Measurements from ENCODE around the gene TENM4.

TENM4 gene

DNA sequence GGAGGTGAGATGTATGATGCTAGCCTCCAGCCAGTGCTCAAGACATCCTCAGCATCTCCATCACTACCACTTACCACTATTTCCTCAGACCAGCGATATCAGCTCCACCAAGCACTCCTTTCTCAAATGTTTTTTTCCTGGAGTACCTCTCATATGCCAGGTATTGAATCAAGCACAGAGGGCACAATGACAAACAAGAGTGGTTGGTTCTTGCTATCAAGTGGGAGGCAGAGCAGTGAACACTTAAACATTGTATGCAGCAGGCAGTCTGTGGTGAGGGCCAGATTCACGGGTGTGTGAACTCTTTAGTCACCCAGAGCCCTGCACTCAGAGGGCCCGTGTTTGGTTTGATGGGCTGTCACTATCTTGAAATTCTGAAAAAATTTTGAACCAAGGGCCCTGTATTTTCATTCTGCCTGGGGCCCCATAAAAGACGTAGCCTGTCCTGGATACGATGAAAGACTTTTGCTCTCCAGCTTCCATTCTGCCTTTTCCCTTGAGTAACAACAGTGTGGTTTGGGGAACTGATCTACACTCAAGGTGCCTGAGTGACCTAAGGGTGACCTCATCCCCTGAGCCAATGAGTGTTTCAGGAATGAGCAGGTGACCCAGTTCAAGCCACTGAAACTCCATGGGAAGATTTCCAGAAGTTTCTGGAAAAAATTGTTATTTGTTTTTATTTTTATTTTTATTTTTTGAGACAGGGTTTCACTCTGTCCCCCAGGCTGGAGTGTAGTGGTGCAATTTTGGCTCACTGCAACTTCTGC lies 517.8 kb downstream of the TENM4 start:
- Mint-ChIP-seq H3K36me3 (no peaks in the 10 kb centered on the region), H3K4me1 (no peaks in the 10 kb centered on the region), H3K9me3 (no peaks in the 10 kb centered on the region), H3K4me3 (no peak overlapping the region), H3K27me3 (peaks cover 5% of the 10 kb centered on the region), H3K27ac (no peak overlapping the region)

DNA sequence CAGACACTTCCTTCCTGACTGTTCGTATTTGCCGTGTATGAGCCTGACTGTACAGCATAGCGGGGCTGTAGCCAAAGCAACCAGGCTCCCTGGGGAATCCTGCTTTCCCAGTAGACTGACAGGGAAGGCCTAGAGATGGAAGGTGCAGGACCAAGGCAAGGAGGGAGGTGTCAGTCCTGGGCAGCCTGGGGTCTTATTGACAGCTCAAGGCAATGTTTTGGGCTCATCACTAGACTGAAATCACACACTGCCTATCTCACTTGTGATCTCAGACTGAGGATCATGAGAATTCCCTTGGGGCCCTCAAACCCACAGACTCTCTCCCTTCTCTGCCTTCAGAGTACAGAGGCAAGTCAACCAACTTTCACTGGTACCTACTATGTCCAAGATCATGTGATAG lies 519.3 kb downstream of the TENM4 start:
- no peak overlapping the region for H3K27ac Mint-ChIP-seq
- no peaks in the 10 kb centered on the region for H3K36me3 Mint-ChIP-seq

DNA sequence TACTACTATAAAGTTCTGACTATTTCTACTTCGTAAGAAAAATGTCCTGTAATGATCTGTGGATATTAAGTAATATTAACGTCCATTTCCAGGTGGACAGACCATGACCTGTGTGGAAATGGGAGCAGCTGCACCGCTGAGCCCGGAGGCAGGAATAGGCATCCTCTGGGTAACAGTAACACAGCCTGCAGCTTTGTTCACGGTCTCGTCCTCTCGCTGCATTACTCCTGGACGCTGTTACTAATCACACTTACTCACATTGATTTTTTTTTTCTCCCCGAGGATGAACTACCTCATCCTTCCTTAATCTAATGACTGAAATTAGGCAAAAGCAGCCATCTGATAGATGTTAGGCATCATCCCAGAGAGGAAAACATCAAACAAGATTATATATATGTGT lies 520.5 kb downstream of the TENM4 start:
- Mint-ChIP-seq H3K36me3 (no peaks in the 10 kb centered on the region), H3K4me3 (no peak overlapping the region), H3K27ac (no peak overlapping the region), H3K27me3 (no peaks in the 10 kb centered on the region), H3K4me1 (no peaks in the 10 kb centered on the region), H3K9me3 (no peaks in the 10 kb centered on the region)

More for the DNA sequence above, 519.3 kb downstream of the TENM4 start:
- H3K9me3 Mint-ChIP-seq, result no peaks in the 10 kb centered on the region
- H3K4me3 Mint-ChIP-seq, result no peak overlapping the region
- no peaks in the 10 kb centered on the region for H3K4me1 Mint-ChIP-seq
- H3K27me3 Mint-ChIP-seq, result peaks cover 1% of the 10 kb centered on the region

DNA sequence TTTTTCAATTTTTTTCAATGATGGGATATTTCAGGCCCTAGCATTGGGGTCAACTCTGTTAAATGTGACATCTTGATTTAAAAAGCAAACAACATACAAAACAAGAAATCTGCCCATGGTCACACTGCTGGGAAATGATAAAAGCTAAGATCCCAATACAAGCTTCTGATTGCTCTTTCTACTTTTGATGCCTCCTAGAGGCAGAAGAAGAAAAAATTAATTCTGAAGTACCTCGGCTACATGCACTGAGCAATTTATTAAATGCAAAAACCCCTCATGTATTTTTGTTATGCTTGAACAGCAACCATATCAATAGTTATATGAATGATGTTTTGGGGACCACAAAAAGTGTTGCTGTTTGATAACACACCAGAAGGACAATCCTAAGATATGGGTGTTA lies 524.1 kb downstream of the TENM4 start:
- H3K27ac Mint-ChIP-seq, result no peak overlapping the region
- no peaks in the 10 kb centered on the region for H3K36me3 Mint-ChIP-seq
- H3K4me3 Mint-ChIP-seq, result no peak overlapping the region
- H3K4me1 Mint-ChIP-seq, result no peaks in the 10 kb centered on the region
- no peaks in the 10 kb centered on the region for H3K9me3 Mint-ChIP-seq
- H3K27me3 Mint-ChIP-seq, result no peaks in the 10 kb centered on the region

DNA sequence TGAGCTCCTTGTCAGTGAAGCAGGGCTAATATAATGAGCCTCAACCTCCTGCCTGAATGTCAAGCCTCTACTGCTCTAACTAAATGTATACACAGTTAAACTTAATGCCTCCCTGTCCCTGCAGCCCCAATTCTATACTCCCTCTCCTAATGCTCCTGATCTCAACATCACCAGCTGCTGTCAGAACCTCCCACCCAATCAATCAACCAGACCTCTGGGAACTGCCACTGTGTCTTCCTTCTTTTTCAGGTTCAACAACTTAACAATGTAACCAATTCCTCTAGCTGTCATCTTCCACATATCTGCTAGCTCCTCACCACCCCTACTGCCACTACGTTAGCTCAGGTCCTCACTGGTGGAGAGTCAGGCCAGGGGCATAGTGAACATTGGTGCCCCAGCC lies 526.3 kb downstream of the TENM4 start:
- Mint-ChIP-seq H3K9me3 (no peaks in the 10 kb centered on the region), H3K4me1 (no peaks in the 10 kb centered on the region), H3K27me3 (no peaks in the 10 kb centered on the region), H3K36me3 (no peaks in the 10 kb centered on the region), H3K27ac (no peak overlapping the region), H3K4me3 (no peak overlapping the region)

DNA sequence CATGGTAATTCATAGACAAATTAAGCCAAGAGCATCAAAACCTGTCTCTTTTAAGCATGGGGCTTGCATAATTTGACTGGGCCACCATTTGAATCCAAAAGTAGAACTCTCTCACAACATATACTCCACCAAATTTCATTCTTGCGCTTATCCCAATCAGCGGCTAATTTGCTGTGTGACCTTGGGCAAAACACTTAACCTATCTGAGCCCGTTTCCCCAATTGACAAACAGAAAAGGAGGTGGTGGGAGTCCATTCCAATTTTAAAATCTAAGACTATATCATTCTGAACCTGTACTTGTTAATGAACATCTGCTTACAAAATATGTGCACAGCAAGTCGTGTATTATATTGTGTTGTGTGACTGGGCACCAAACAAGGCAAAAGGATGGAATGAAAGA lies 528.1 kb downstream of the TENM4 start:
- no peaks in the 10 kb centered on the region for H3K27me3 Mint-ChIP-seq

DNA sequence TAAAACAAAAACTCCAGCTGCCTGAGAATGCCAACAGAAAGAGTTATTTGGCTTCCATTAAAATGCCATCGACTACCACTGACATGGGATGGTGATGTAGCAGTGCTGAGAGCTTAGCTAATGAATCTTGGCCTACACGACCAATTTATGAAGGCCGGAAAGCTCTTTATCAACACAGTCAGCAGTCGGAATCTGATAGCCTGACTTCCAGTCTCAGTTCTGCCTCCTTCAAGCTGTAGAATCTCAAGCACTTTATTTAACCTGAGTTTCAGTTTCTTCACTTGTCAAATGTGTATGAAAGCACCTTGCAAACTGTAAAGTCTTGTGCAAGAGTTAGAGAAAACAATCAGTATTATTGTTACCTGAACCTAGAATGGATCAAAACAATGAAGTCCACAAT lies 530.5 kb downstream of the TENM4 start:
- Mint-ChIP-seq H3K9me3 (no peaks in the 10 kb centered on the region), H3K4me3 (no peak overlapping the region), H3K27me3 (no peaks in the 10 kb centered on the region), H3K4me1 (no peaks in the 10 kb centered on the region), H3K36me3 (no peaks in the 10 kb centered on the region), H3K27ac (no peak overlapping the region)

More for the DNA sequence above, 528.1 kb downstream of the TENM4 start:
- H3K27ac Mint-ChIP-seq, result no peak overlapping the region
- H3K36me3 Mint-ChIP-seq, result no peaks in the 10 kb centered on the region
- no peaks in the 10 kb centered on the region for H3K9me3 Mint-ChIP-seq
- no peak overlapping the region for H3K4me3 Mint-ChIP-seq
- H3K4me1 Mint-ChIP-seq, result no peaks in the 10 kb centered on the region

DNA sequence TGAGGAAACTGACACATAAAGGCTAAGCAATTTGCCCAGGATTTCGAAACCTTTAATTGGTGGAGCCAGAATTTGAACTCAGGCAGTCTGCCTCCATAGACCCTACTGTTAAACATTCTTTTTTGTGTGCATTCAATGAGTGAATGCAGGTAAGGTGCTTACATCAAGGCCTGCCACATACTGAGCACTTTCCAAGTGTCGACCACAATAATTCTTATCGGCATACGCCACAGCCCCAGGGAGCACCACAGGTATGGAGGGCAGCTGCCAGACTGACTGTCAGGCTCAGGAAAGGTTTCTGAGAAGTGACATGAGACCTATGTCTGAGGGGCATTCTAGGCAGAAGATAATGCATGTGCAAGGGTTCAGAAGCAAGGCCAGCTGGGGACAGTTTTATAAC lies 531.4 kb downstream of the TENM4 start:
- H3K27me3 Mint-ChIP-seq, result no peaks in the 10 kb centered on the region
- no peak overlapping the region for H3K4me3 Mint-ChIP-seq
- no peak overlapping the region for H3K27ac Mint-ChIP-seq
- no peaks in the 10 kb centered on the region for H3K36me3 Mint-ChIP-seq
- no peaks in the 10 kb centered on the region for H3K9me3 Mint-ChIP-seq
- no peaks in the 10 kb centered on the region for H3K4me1 Mint-ChIP-seq

DNA sequence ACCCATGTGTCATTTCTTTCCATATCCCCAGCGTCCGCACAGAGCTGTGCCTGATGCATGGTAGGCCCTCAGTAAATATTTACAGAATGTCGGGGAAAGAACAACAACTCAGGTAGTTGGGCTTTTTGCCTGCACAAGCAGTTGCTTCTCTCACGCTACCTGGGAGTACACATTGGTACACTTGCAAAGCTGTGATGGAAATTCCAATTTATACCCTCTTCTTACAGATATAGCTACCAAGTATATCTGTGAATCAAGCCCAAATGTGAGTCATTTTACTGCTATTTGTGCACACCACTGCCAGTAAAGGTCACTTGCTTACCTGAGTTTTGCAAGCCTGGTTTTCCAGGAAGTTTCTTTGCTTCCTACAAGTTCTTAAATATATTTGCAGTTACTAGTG lies 533.2 kb downstream of the TENM4 start:
- H3K4me1 Mint-ChIP-seq, result no peaks in the 10 kb centered on the region
- no peaks in the 10 kb centered on the region for H3K36me3 Mint-ChIP-seq
- H3K27me3 Mint-ChIP-seq, result no peaks in the 10 kb centered on the region
- H3K9me3 Mint-ChIP-seq, result no peaks in the 10 kb centered on the region
- no peak overlapping the region for H3K27ac Mint-ChIP-seq
- no peak overlapping the region for H3K4me3 Mint-ChIP-seq

DNA sequence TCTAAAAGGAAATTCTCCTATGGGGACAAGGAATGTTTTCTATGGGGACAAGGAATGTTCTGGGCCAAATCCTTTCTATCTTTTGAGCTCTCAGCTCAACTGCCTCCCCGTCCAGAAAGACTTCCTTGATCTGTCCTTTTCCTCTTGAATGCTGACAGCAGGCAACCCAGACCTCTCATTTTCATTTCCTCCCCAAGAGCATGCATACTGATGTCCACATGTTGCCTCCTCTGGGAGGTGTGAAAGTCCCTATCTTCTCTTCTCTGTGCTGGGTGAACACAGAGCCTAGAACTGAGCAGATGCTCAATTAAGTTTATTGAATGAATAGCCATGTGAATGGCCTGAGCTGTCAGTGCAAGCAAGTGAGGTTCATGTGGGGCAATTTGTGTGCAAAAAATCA lies 534.3 kb downstream of the TENM4 start:
- H3K4me3 Mint-ChIP-seq, result no peak overlapping the region
- H3K9me3 Mint-ChIP-seq, result no peaks in the 10 kb centered on the region
- H3K27ac Mint-ChIP-seq, result no peak overlapping the region

DNA sequence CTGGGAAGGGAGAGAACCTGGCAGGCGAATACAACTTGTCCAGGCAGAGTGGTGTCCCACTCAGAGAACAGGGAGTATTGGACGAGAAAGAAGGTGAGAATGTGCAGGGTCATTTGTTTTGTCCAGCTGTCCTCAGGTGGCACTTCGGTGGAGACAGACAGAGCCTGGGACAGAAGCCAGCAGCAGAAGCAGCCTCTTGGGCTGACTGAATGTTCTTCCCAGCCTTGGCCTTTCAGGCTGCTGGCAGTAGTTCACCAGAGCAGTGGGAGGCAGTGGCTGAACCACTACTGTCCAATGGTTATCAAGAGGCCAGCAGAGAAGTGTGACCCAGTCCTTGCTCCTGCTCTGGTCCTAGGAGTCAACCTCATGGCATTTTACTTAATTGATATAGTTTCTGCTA lies 535.1 kb downstream of the TENM4 start:
- Mint-ChIP-seq H3K9me3 (no peaks in the 10 kb centered on the region), H3K4me1 (no peaks in the 10 kb centered on the region), H3K4me3 (no peak overlapping the region), H3K36me3 (no peaks in the 10 kb centered on the region), H3K27ac (no peak overlapping the region), H3K27me3 (peaks cover 5% of the 10 kb centered on the region)

More for the DNA sequence above, 534.3 kb downstream of the TENM4 start:
- Mint-ChIP-seq H3K36me3 (no peaks in the 10 kb centered on the region), H3K4me1 (no peaks in the 10 kb centered on the region), H3K27me3 (peaks cover 3% of the 10 kb centered on the region)

DNA sequence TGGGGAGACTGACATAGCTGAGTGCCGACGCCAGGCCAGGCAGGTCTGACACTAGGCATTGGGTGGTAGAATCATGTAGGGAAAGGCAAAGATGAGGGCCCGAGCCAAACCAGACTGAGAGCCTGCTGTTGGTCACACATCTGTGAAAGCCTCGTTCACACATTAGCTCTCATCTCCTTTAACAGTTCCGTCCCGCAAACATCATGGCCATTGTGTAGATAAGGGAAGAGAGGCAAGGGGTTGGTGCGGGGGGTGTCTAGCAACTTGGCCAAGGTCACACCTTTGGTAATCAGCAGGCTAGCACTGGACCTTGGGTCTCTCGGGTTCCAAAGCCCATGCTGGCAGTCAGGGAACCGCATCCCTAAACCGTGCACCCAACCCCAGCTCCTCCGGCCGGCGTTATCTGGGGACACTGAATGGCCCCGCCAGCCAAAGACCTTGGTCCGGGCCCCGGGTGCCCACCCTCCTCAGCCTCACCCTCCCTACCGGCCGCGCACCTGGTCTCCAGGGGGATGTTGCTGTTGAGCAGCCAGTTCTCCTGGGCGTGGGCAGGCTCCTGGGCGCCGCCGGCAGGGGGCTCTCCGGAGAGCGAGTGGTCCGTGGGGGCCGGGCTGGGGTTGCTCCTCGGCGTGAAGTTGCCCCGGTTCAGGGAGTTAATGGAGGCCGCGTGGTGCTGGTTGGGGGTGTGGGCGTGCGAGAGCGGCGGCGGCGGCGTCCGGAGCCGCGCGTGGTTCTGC lies 537.9 kb downstream of the TENM4 start:
- no peak overlapping the region for H3K4me3 Mint-ChIP-seq
- H3K9me3 Mint-ChIP-seq, result no peaks in the 10 kb centered on the region
- no peaks in the 10 kb centered on the region for H3K4me1 Mint-ChIP-seq
- H3K36me3 Mint-ChIP-seq, result no peaks in the 10 kb centered on the region
- H3K27me3 Mint-ChIP-seq, result peaks cover 5% of the 10 kb centered on the region
- H3K27ac Mint-ChIP-seq, result no peak overlapping the region

DNA sequence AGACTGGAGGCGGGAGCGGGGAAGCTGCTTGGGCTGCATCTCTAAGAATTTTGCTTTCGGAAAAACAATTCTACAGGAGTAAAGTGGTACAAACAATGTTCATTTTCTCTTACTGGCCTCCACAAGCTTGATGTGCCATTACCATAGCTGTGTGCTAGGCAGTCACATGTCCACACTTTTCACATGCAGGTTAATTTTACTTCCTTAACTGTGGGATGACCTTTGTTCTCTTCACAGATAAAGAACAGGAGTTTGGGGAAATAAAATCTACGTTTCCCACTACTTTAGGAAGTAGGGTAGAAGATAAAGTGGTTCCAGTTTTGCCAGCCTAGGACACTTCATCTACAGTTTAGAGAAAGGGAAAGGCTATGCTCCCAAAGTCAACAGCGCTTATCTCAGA lies 539.0 kb downstream of the TENM4 start:
- H3K27me3 Mint-ChIP-seq, result peaks cover 5% of the 10 kb centered on the region
- H3K4me1 Mint-ChIP-seq, result no peaks in the 10 kb centered on the region
- H3K4me3 Mint-ChIP-seq, result no peak overlapping the region
- no peaks in the 10 kb centered on the region for H3K36me3 Mint-ChIP-seq
- no peaks in the 10 kb centered on the region for H3K9me3 Mint-ChIP-seq
- H3K27ac Mint-ChIP-seq, result no peak overlapping the region

DNA sequence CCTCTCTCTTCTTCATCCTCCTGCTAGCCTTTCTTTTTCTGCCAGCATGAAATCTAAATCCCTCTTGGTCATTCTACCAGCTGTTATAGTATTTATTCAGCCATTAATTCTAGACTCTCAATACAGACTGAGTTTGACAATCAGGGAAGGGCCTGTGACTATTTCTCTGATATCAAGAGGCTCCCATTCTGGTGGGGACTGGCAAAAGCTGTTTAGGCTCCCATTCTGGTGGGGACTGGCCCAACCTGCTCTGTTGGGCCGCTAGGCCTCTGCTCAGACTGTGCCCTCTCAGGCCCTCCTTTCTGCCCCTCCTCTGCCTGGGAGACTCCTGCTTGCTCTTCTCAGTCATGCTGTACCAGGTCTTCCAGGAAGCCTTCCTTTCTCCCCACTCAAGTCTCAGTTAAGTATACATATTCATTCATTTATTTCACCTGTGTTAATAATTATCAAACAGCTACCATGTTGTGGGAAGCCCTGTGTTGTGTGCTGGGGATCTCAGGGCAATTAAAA lies 542.5 kb downstream of the TENM4 start:
- no peak overlapping the region for H3K27ac Mint-ChIP-seq
- H3K4me1 Mint-ChIP-seq, result no peaks in the 10 kb centered on the region
- H3K9me3 Mint-ChIP-seq, result no peaks in the 10 kb centered on the region
- peaks cover 8% of the 10 kb centered on the region for H3K27me3 Mint-ChIP-seq
- no peak overlapping the region for H3K4me3 Mint-ChIP-seq
- no peaks in the 10 kb centered on the region for H3K36me3 Mint-ChIP-seq

DNA sequence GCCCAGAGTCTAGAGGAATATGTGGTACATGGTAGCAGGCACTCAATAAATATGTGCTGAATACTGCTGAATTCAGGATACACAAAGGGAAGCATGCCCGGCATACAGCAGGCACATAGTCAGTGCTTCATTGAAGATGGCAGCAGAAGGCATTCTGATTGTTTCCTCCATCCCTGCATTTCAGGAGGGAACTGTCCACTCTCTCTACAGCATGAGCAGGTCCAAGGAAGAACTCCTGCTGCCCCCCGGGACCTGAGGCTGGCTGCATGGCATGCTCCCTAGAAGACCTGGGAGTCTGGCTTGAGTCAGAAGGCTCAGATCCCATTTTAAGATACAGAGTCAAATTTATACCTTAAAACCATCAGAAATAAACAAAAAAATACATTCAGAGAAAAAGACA lies 546.8 kb downstream of the TENM4 start:
- Mint-ChIP-seq H3K36me3 (no peaks in the 10 kb centered on the region), H3K4me1 (no peaks in the 10 kb centered on the region), H3K4me3 (no peak overlapping the region), H3K27me3 (peaks cover 3% of the 10 kb centered on the region), H3K9me3 (no peaks in the 10 kb centered on the region), H3K27ac (no peak overlapping the region)

DNA sequence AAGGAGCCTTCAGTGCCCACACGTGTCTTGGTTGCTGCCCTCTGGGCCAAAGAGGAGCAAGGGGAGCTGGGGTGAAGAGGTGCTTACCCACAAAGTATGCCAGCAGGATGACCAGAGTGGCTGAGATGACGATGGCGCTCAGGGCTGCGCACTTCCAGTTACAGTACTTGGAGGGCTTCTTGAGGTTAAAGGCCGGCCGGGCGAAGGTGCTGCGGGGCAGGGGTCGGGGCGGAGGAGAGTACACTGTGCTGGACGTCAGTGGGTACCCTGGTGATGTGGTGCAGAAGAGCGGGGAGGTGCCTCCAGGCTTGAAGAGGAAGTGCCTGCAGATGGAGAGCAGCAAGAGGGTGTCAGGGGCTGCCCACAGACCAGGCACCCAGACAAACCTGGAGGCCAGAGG lies 551.1 kb downstream of the TENM4 start:
- Mint-ChIP-seq H3K4me1 (no peaks in the 10 kb centered on the region), H3K36me3 (no peaks in the 10 kb centered on the region), H3K27me3 (peaks cover 5% of the 10 kb centered on the region), H3K4me3 (no peak overlapping the region), H3K27ac (no peak overlapping the region), H3K9me3 (no peaks in the 10 kb centered on the region)
